K562 (cell line): Measurements from ENCODE around the gene GLI1. TPM values are rescaled to one million over a fixed set of nuclear protein-coding genes. Genes with fewer than 3 reads are reported as not detected.

Experiments
- ATAC-seq: fragments of 200-7000 bp; cut with Tn5 transposase; 3 replicates; pipeline ENCODE4 v1.9.1; 2020; ENCODE audit warnings: moderate library complexity
- BruUV-seq: library from RNA; stranded (reverse); fragments of 400-500 nt; replicated peaks from 2 replicates; lab custom pipeline; 2021; lab: Mats Ljungman, UMichigan
- CTCF ChIA-PET: fragments of 300-600 bp; formaldehyde crosslinking; extraction: SDS; loops from one replicate; lab custom pipeline; 2021; ENCODE audit warnings: low intra/inter-chr PET ratio; lab: Yijun Ruan, JAX
- POLR2A ChIA-PET: fragments of 300-600, 350-650 bp; sonication (Branson Sonifier 250); formaldehyde crosslinking; extraction: SDS; loops from one replicate; lab custom pipeline; 2021; ENCODE audit warnings: antibody characterized with exemption, inconsistent platforms; lab: Yijun Ruan, JAX
- DNase-seq, 4 experiments: peaks; one replicate each; pipeline versions ENCODE4 v3.0.0 to v3.0.0-alpha.2; 2011 to 2018; ENCODE audit warnings: low spot score in 3 of 4, mixed read lengths in 3 of 4; ENCODE audit errors: extremely low read depth in 1 of 4
- FAIRE-seq: peaks from 2 replicates; lab custom pipeline; 2011; peaks lifted over from hg19 to GRCh38; lab: Jason Lieb, UNC
- H2AFZ ChIP-seq: 2 replicates; pipeline ENCODE4 v1.6.0; 2011; ENCODE audit warnings: low read depth, low read length, control low read depth, inconsistent platforms
- H3K27ac ChIP-seq: fragments of 200-600 bp; 3 replicates; pipeline ENCODE4 v1.8.0; 2011; ENCODE audit warnings: low read depth, mild to moderate bottlenecking, control low read depth, inconsistent platforms, low read length, moderate library complexity, mixed read lengths; ENCODE audit errors: extremely low read depth
- H3K27me3 ChIP-seq, 2 experiments: fragments of 300-600 bp in 1 of 2; 2 replicates in 1 of 2; 3 replicates in 1 of 2; pipeline versions ENCODE4 v1.6.0 to v1.8.0; 2011; ENCODE audit warnings: inconsistent platforms in 2 of 2, low read length in 2 of 2, mild to moderate bottlenecking in 1 of 2, mixed read lengths in 1 of 2, moderate library complexity in 1 of 2; ENCODE audit not compliant: control insufficient read depth in 2 of 2, insufficient read depth in 2 of 2
- H3K36me3 ChIP-seq: fragments of 300-600 bp; 3 replicates; pipeline ENCODE4 v1.8.0; 2011; ENCODE audit warnings: mild to moderate bottlenecking, low read length, inconsistent platforms; ENCODE audit not compliant: control insufficient read depth, insufficient read depth
- H3K4me1 ChIP-seq, 2 experiments: fragments of 200-600 bp in 1 of 2; replicated peaks in 1 of 2; 2 replicates in 1 of 2; 3 replicates in 1 of 2; pipeline versions ENCODE4 v1.5.1 to v1.8.0; 2011; ENCODE audit warnings: inconsistent platforms in 2 of 2, low read length in 2 of 2, mild to moderate bottlenecking in 1 of 2, mixed read lengths in 1 of 2, moderate library complexity in 1 of 2; ENCODE audit not compliant: control insufficient read depth in 2 of 2, insufficient read depth in 2 of 2
- H3K4me2 ChIP-seq: 2 replicates; pipeline ENCODE4 v1.6.1; 2011; ENCODE audit warnings: low read length, control low read depth, inconsistent platforms, mixed read lengths; ENCODE audit not compliant: insufficient read depth
- H3K4me3 ChIP-seq: fragments of 200-600 bp; sonication (generic), shearing (Covaris generic); 2 replicates; pipeline ENCODE4 v1.5.1; 2016; ENCODE audit warnings: control low read depth, inconsistent platforms
- H3K79me2 ChIP-seq: fragments of 200-600 bp; 3 replicates; pipeline ENCODE4 v1.8.0; 2011; ENCODE audit warnings: low read length, inconsistent platforms; ENCODE audit not compliant: control insufficient read depth, insufficient read depth
- H3K9ac ChIP-seq, 2 experiments: 2 replicates each; pipeline versions ENCODE4 v1.6.0 to v1.6.1; 2011; ENCODE audit warnings: low read depth in 2 of 2, low read length in 2 of 2, control low read depth in 1 of 2, inconsistent platforms in 1 of 2, mild to moderate bottlenecking in 1 of 2, mixed read lengths in 1 of 2; ENCODE audit not compliant: insufficient read depth in 1 of 2
- H3K9me1 ChIP-seq: one replicate; pipeline ENCODE4 v1.6.0; 2011; ENCODE audit warnings: inconsistent platforms, mild to moderate bottlenecking, low read length, moderate library complexity; ENCODE audit not compliant: control insufficient read depth, insufficient read depth
- H3K9me3 ChIP-seq: replicated peaks from 2 replicates; pipeline ENCODE4 v1.5.1; 2011; ENCODE audit warnings: low read depth, low read length, inconsistent platforms; ENCODE audit not compliant: control insufficient read depth, insufficient read depth
- H4K20me1 ChIP-seq: replicated peaks from 2 replicates; pipeline ENCODE4 v1.6.1; 2011; ENCODE audit warnings: low read length, inconsistent platforms, mixed read lengths; ENCODE audit not compliant: control insufficient read depth, insufficient read depth
- KLF6 ChIP-seq: fragments of 250-450 bp; sonication (Bioruptor Pico); IDR thresholded peaks from 2 replicates; pipeline ENCODE4 v1.4.0; 2020; ENCODE audit warnings: mild to moderate bottlenecking, moderate library complexity, borderline replicate concordance
- NR2F6 ChIP-seq: fragments of 450-650 bp; formaldehyde crosslinking; IDR thresholded peaks from 2 replicates; pipeline ENCODE4 v1.4.0; 2020; ENCODE audit warnings: mild to moderate bottlenecking
- RBFOX2 ChIP-seq: fragments of 200-400 bp; formaldehyde crosslinking; IDR thresholded peaks from 2 replicates; pipeline ENCODE4 v1.6.1; 2017; ENCODE audit warnings: low read depth, mild to moderate bottlenecking, low read length, moderate library complexity
- ZBTB33 ChIP-seq: sonication (generic); formaldehyde crosslinking; IDR thresholded peaks from 2 replicates; pipeline ENCODE4 v1.8.1; 2023; ENCODE audit warnings: mild to moderate bottlenecking, missing genetic modification reagents
- WGBS: fragments of 100-300 bp; shearing (Covaris generic); methylation state at CpG from one replicate; pipeline ENCODE4 v1.1.6; 2016; ENCODE audit warnings: low coverage, mixed read lengths; ENCODE audit not compliant: insufficient coverage; ENCODE audit errors: missing lambda C conversion rate; 5-methylcytosine and 5-hydroxymethylcytosine counted together
- in situ Hi-C: fragments of 300-500 bp; cut with MboI; formaldehyde crosslinking; loops from 4 replicates; pipeline ENCODE4 v1.15.0; 2018; ENCODE audit warnings: inconsistent platforms, mixed read lengths
- intact Hi-C: fragments of 100-400 bp; cut with micrococcal nuclease; formaldehyde crosslinking; loops from 2 replicates; pipeline ENCODE4 v1.14.2; 2022
- polyA plus RNA-seq, 8 experiments: library from polyadenylated mRNA; depleted of rRNA in 4 of 8; stranded (reverse) in 5 of 8; unstranded in 3 of 8; fragments of >200 nt; fragmentation: Nextera tagmentation in 2 of 8; fragmentation: Illumina TruSeq in 1 of 8; extraction: Ambion mirVana in 2 of 8; extraction: Trizol in 1 of 8; gene quantifications; 2 replicates each; pipeline versions ENCODE4 v1.2.1 to v1.2.3, GENCODE V29; 2011 to 2014; ENCODE audit warnings: inconsistent platforms in 1 of 8, missing spikeins in 1 of 8
- total RNA-seq, 7 experiments: library from RNA; depleted of rRNA in 6 of 7; stranded (reverse); fragments of >200 nt in 6 of 7; fragmentation: Illumina TruSeq in 2 of 7; extraction: Trizol in 2 of 7; gene quantifications; 2 replicates each; pipeline versions ENCODE4 v1.2.1 to v1.2.3, GENCODE V29; 2011 to 2021; ENCODE audit warnings: low replicate concordance in 1 of 7

GLI1 gene
- total and polyA plus RNA-seq, 9 of the 15 experiments (the other 6 are each of a cell fraction or from before 2014, with no cell fraction given), result 0.24 to 3.7 (median 0.61) TPM

- TF ChIP-seq KLF6 (CRISPR knock-in tag), result no peak
These were observed 15.3 kb downstream of the GLI1 start (continued) for GRCh38 chr12:57474862-57475261.

- no peak overlapping the region for H3K9ac ChIP-seq
- H3K79me2 ChIP-seq, result no peaks in the 10 kb centered on the region
- H3K4me3 ChIP-seq, result no peak overlapping the region
- DNase-seq (no peak), ATAC-seq (no peak), FAIRE-seq (no peak)
- BruUV-seq, result no TSS peak
- H3K27ac ChIP-seq, result no peak overlapping the region
- H3K9me3 ChIP-seq, result no peaks in the 10 kb centered on the region
- peaks cover 39 to 51% of the 10 kb centered on the region in 2 experiments for H3K4me1 ChIP-seq
- no peak for TF ChIP-seq NR2F6 (CRISPR knock-in tag)
- 0 out of 2 replicates have a peak, but pooled peaks have one; percentile 17 for TF ChIP-seq RBFOX2
- peak; percentile 68; the same call in 1 of the 2 replicates for TF ChIP-seq ZBTB33
- no peak overlapping the region for H2AFZ ChIP-seq
- 93% methylated on average over 25 of the region's 84 CpGs for WGBS
- intact Hi-C loops (no loop called here), in situ Hi-C loops (no loop called here)
- H3K27me3 ChIP-seq, result peaks cover 0 to 10% of the 10 kb centered on the region in 2 experiments; a peak in 2 of 5 replicates
- no peaks in the 10 kb centered on the region for H4K20me1 ChIP-seq
- H3K4me2 ChIP-seq, result no peak overlapping the region
- no peaks in the 10 kb centered on the region for H3K9me1 ChIP-seq
- POLR2A ChIA-PET, result interaction anchor here (0.6 to 1.9 kb wide), 5 partner anchors 14 to 487 kb away, joined by 3 to 7 read pairs (median 3); partner anchors contain the start of gene INHBE
- CTCF ChIA-PET, result no interaction called here
- no peaks in the 10 kb centered on the region for H3K36me3 ChIP-seq
These were observed 15.9 kb downstream of the GLI1 start for GRCh38 chr12:57475271-57476161.
